Anterior cingulate cortex (tissue), 58 donors: ENCODE results near the gene WARS2.

Source experiments
- DNase-seq, 58 donors: peaks; one replicate each; lab custom pipeline; 2025; lab: John Stamatoyannopoulos, UW

The WARS2 gene

GRCh38 chr1:118986555-118987467 is 153.6 kb downstream of the WARS2 start:
- DNase-seq: no peak

- DNase-seq: no peak
These were observed 154.6 kb downstream of the WARS2 start for GRCh38 chr1:118985640-118986554.

- DNase-seq: no peak
These were observed 155.5 kb downstream of the WARS2 start for GRCh38 chr1:118984722-118985639.

GRCh38 chr1:118984086-118984721 is 156.2 kb downstream of the WARS2 start:
- no peak for DNase-seq

- no peak for DNase-seq
These were observed 156.9 kb downstream of the WARS2 start for GRCh38 chr1:118983558-118984041.

DNA sequence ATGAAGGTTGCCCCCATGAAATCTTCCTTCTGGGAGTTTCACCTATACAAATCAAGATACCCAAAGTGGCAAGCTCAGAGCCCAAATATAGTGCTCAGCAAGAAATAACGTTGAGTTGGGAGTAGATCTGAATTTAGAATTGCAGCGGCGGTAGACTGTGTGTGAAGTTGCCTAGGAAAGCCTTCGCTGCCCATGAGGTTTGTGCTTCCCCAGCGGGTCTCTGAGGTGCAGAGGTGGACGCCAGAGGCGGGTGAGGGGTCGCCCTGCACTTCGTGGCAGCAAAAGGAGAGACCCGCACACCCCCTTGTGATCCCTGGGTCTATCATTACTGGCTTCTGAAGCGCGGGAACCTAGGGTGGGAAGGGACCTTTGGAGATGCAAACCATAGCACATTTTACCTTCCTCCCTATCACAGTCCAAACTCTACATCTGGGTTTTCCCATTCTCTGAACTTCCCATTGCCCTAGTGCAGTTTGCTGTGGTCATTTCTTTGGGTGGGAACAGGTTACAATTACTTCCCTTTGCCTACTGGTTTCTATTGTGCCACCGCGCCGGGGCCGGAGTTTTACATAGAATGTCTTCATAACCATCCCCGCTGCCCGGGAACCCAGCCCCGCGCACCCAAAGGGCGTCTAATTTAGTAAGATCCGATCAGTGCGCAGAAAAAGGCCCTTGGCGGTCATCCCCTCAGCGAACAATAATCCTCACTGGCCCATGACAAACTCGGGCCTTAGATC is 157.5 kb downstream of the WARS2 start:
- DNase-seq: no peak

- DNase-seq: no peak
These were observed 158.2 kb downstream of the WARS2 start for GRCh38 chr1:118982266-118982665.

DNA sequence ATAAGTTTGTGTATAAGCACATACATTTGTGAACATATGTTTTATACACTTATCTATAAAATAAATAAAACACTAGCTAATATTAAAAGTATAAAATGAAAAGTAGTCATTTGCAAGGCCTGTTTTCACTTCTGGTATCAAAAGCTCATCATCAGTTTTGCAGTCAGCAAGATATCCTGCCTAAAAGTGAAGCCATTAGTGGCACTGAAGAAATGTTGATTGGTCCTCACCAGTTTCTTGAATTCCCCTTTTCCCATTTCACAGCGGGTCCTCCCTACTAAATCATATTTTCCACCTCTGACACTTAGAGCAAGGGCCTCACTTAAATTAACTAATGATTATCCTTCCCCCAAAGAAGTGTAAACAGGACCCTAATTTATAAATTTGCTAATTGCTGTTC is 159.0 kb downstream of the WARS2 start:
- no peak for DNase-seq
